Keratinocyte (primary cell): ENCODE data around the gene NLGN1. TPM values are rescaled to one million over a fixed set of nuclear protein-coding genes. Genes with fewer than 3 reads are reported as not detected.

Experiments used
- DNase-seq: peaks from one replicate; pipeline ENCODE4 v3.0.0-alpha.2; 2011; ENCODE audit warnings: low read depth, missing footprints, low spot score
- FAIRE-seq: peaks from 2 replicates; lab custom pipeline; 2011; peaks lifted over from hg19 to GRCh38; lab: Jason Lieb, UNC
- H2AFZ ChIP-seq: 2 replicates; pipeline ENCODE4 v1.6.0; 2012; ENCODE audit warnings: low read length, control low read depth, inconsistent platforms; ENCODE audit not compliant: control insufficient read depth
- H3K27ac ChIP-seq: 2 replicates; pipeline ENCODE4 v1.5.1; 2011; ENCODE audit warnings: low read length; ENCODE audit not compliant: control insufficient read depth, insufficient read depth
- H3K27me3 ChIP-seq: 3 replicates; pipeline ENCODE4 v1.6.0; 2011; ENCODE audit warnings: low read length; ENCODE audit not compliant: control insufficient read depth, insufficient read depth; ENCODE audit errors: extremely low read depth
- H3K36me3 ChIP-seq, 2 experiments: 2 replicates in 1 of 2; 3 replicates in 1 of 2; pipeline ENCODE4 v1.5.1; 2011; ENCODE audit warnings: low read length in 2 of 2, mild to moderate bottlenecking in 1 of 2; ENCODE audit not compliant: control insufficient read depth in 2 of 2, insufficient read depth in 2 of 2; ENCODE audit errors: extremely low read depth in 1 of 2
- H3K4me1 ChIP-seq: 3 replicates; pipeline ENCODE4 v1.5.1; 2011; ENCODE audit warnings: low read length; ENCODE audit not compliant: control insufficient read depth, insufficient read depth; ENCODE audit errors: extremely low read depth
- H3K4me2 ChIP-seq: 3 replicates; pipeline ENCODE4 v1.6.0; 2011; ENCODE audit warnings: low read depth, low read length; ENCODE audit not compliant: control insufficient read depth, insufficient read depth; ENCODE audit errors: extremely low read depth
- H3K4me3 ChIP-seq, 3 experiments: fragments of 200-600 bp in 1 of 3; sonication (generic) in 1 of 3; 2 replicates in 2 of 3; 3 replicates in 1 of 3; pipeline ENCODE4 v1.5.1; 2011 to 2016; ENCODE audit warnings: low read length in 3 of 3, mild to moderate bottlenecking in 3 of 3, control low read depth in 2 of 3, inconsistent platforms in 1 of 3, low read depth in 1 of 3, mixed read lengths in 1 of 3, mixed run types in 1 of 3, moderate library complexity in 1 of 3; ENCODE audit not compliant: control insufficient read depth in 2 of 3, insufficient read depth in 2 of 3; ENCODE audit errors: extremely low read depth in 1 of 3
- H3K79me2 ChIP-seq: 2 replicates; pipeline ENCODE4 v1.6.0; 2012; ENCODE audit warnings: low read length; ENCODE audit not compliant: control insufficient read depth, insufficient read depth
- H3K9ac ChIP-seq: 3 replicates; pipeline ENCODE4 v1.6.0; 2011; ENCODE audit warnings: low read length; ENCODE audit not compliant: control insufficient read depth, insufficient read depth; ENCODE audit errors: extremely low read depth
- H3K9me1 ChIP-seq: 3 replicates; pipeline ENCODE4 v1.6.0; 2011; ENCODE audit warnings: low read length; ENCODE audit not compliant: control insufficient read depth, insufficient read depth; ENCODE audit errors: extremely low read depth
- H3K9me3 ChIP-seq: 2 replicates; pipeline ENCODE4 v1.5.1; 2012; ENCODE audit warnings: low read depth, low read length; ENCODE audit not compliant: control insufficient read depth
- H4K20me1 ChIP-seq: 3 replicates; pipeline ENCODE4 v1.6.0; 2011; ENCODE audit warnings: low read length; ENCODE audit not compliant: control insufficient read depth, insufficient read depth; ENCODE audit errors: extremely low read depth
- EZH2 ChIP-seq: IDR thresholded peaks from one replicate; pipeline ENCODE4 v1.6.1; 2012; ENCODE audit warnings: inconsistent platforms, mild to moderate bottlenecking, low read length, moderate library complexity
- dilution Hi-C: fragments of 300-500 bp; cut with MboI; formaldehyde crosslinking; loops from one replicate; pipeline ENCODE4 v1.7.0; 2020; ENCODE audit warnings: low sequenced_read_pairs; ENCODE audit not compliant: extremely low pct_ligation_motif_present
- polyA plus RNA-seq, 5 experiments: library from polyadenylated mRNA; depleted of rRNA in 3 of 5; stranded (reverse) in 3 of 5; stranded (forward) in 1 of 5; unstranded in 1 of 5; fragments of >200 nt; gene quantifications; 1 replicate in 1 of 5; 2 replicates in 3 of 5; 3 replicates in 1 of 5; pipeline versions ENCODE4 v1.2.1 to v1.2.3, GENCODE V29; 2011 to 2012; ENCODE audit warnings: missing spikeins in 2 of 5, low read depth in 1 of 5, low replicate concordance in 1 of 5
- TF ChIP-seq, protein P1 (sequence below), 3 experiments: IDR thresholded peaks in 1 of 3; conservative IDR thresholded peaks in 1 of 3; optimal IDR thresholded peaks in 1 of 3; 2 replicates in 2 of 3; 3 replicates in 1 of 3; pipeline versions ENCODE3 to v1.5.1; 2011; ENCODE audit warnings: low read length in 3 of 3, mild to moderate bottlenecking in 3 of 3, moderate library complexity in 2 of 3, control low read depth in 1 of 3, inconsistent platforms in 1 of 3; ENCODE audit not compliant: insufficient read depth in 2 of 3; ENCODE audit errors: extremely low read depth in 1 of 3

The NLGN1 gene
- polyA plus RNA-seq, 1 donor (not counting 4 experiments of a cell fraction or from before 2014, with no cell fraction given): not detected

DNA sequence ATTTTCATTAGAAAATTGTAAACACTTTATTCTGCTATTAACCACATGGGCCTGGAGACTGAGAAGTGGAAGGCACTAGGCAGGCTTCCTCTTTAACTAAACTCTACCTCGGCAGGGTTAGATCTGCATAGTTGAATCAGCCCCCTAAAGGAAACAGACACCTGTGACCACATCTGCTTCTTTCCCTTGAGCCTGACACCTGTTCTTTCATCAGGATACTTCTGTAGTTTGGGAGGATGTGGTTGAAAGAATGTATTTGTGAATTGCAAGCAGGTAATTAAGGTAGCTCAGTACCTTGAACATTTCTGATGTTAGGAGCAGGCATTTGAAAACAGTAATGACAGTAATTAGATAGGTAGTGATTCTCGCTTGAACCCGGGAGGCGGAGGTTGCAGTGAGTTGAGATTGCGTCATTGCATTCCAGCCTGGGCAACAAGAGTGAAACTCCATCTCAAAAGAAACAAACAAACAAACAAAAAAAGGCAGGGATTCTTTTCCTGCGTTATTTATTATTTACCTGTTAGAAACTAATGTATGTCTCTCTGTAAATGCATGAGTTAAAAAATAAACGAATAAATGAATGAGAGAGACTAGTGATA is 468.5 kb downstream of the NLGN1 start:
- FAIRE-seq: no peak

DNA sequence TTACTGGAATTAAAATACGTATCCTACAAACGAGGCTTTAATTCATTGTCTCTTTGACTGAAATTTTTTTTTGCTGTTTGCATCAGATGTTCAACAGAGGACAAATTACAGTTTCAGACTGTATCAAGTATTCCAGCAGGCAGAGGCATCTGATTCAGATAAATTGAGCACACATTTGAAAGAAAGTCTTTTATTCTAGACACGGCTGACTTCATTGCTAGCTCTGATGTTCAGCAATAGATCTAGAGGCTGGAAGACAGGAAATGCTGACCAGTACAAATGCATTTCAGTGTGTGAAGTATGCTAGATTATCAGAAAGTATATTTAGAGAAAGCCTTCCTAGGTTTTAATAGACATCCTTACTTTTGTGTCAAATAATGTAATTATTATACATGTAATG is 472.2 kb downstream of the NLGN1 start:
- no peaks in the 10 kb centered on the region for H3K36me3 ChIP-seq
- H4K20me1 ChIP-seq: no peaks in the 10 kb centered on the region
- no peak for DNase-seq
- dilution Hi-C loops: no loop called here
- H3K27ac ChIP-seq: no peak overlapping the region
- H3K9me1 ChIP-seq: no peaks in the 10 kb centered on the region
- H3K79me2 ChIP-seq: no peaks in the 10 kb centered on the region
- no peaks in the 10 kb centered on the region for H3K27me3 ChIP-seq
- H3K9me3 ChIP-seq: no peaks in the 10 kb centered on the region
- no peak overlapping the region for H3K4me3 ChIP-seq
- H3K4me2 ChIP-seq: no peak overlapping the region
- FAIRE-seq: no peak
- H3K9ac ChIP-seq: no peak overlapping the region
- no peak overlapping the region for H2AFZ ChIP-seq
- H3K4me1 ChIP-seq: no peaks in the 10 kb centered on the region
- TF ChIP-seq, protein P1, sequence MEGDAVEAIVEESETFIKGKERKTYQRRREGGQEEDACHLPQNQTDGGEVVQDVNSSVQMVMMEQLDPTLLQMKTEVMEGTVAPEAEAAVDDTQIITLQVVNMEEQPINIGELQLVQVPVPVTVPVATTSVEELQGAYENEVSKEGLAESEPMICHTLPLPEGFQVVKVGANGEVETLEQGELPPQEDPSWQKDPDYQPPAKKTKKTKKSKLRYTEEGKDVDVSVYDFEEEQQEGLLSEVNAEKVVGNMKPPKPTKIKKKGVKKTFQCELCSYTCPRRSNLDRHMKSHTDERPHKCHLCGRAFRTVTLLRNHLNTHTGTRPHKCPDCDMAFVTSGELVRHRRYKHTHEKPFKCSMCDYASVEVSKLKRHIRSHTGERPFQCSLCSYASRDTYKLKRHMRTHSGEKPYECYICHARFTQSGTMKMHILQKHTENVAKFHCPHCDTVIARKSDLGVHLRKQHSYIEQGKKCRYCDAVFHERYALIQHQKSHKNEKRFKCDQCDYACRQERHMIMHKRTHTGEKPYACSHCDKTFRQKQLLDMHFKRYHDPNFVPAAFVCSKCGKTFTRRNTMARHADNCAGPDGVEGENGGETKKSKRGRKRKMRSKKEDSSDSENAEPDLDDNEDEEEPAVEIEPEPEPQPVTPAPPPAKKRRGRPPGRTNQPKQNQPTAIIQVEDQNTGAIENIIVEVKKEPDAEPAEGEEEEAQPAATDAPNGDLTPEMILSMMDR (optimal IDR thresholded peaks at IDR 0.05 in 1 of 3, IDR thresholded peaks at IDR 0.05 in 1 of 3, conservative IDR thresholded peaks at IDR 0.05 in 1 of 3; ENCODE audit: extremely low read depth in 1 of 3, insufficient read depth in 2 of 3, low read length in 3 of 3): no peak
- TF ChIP-seq EZH2: no peak

More for the DNA sequence above, 468.5 kb downstream of the NLGN1 start:
- dilution Hi-C loops: no loop called here
- no peaks in the 10 kb centered on the region for H3K9me1 ChIP-seq
- no peak overlapping the region for H3K4me2 ChIP-seq
- no peak overlapping the region for H3K4me3 ChIP-seq
- no peaks in the 10 kb centered on the region for H3K27me3 ChIP-seq
- no peaks in the 10 kb centered on the region for H4K20me1 ChIP-seq
- H3K79me2 ChIP-seq: no peaks in the 10 kb centered on the region
- no peaks in the 10 kb centered on the region for H3K36me3 ChIP-seq
- no peak for DNase-seq
- H3K27ac ChIP-seq: no peak overlapping the region
- no peaks in the 10 kb centered on the region for H3K9me3 ChIP-seq
- H3K4me1 ChIP-seq: no peaks in the 10 kb centered on the region
- no peak overlapping the region for H2AFZ ChIP-seq
- H3K9ac ChIP-seq: no peak overlapping the region
- TF ChIP-seq, protein P1 (optimal IDR thresholded peaks at IDR 0.05 in 1 of 3, IDR thresholded peaks at IDR 0.05 in 1 of 3, conservative IDR thresholded peaks at IDR 0.05 in 1 of 3; ENCODE audit: extremely low read depth in 1 of 3, insufficient read depth in 2 of 3, low read length in 3 of 3): no peak
- no peak for TF ChIP-seq EZH2
